Hypothalamus (tissue), 51 donors: ENCODE measurements around the gene F7.

ENCODE experiments used
- DNase-seq, 51 donors: peaks; one replicate each; lab custom pipeline; 2025; lab: John Stamatoyannopoulos, UW

Gene F7

GRCh38 chr13:113129480-113129879 lies 23.9 kb downstream of the F7 start:
- DNase-seq, result no peak

- no peak for DNase-seq
These were observed 24.5 kb downstream of the F7 start for GRCh38 chr13:113129921-113130750.

GRCh38 chr13:113135281-113135760 lies 29.7 kb downstream of the F7 start:
- no peak for DNase-seq

DNA sequence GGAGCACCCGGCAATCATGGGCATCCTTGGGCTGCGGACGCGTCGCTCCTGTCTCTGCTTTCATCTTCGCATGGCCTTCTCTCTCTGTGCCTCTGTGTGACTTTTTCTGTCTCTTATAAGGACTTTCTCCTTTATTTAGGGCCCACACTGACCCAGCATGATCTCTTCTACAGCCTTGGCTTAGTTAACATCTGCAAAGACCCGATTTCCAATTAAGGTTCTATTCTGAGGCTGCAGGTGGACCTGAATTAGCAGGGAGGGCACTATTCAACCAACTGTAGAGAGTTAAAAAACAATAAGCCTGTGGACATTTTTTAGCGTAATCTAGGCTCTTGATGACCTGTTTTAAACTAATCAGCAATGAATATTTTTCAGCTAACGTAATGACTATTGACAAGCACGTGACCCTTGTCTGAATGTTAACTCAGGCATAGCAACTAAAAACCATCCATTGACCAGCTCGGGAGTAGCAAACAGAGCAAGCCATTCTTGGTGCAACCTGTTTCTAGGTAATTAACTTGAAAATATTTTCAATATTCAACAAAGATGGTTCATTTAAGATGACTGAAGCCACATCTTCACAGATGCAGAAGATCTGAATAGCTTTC lies 32.2 kb downstream of the F7 start:
- DNase-seq, result no peak

- DNase-seq, result no peak
These were observed 33.4 kb downstream of the F7 start for GRCh38 chr13:113138792-113139551.

DNA sequence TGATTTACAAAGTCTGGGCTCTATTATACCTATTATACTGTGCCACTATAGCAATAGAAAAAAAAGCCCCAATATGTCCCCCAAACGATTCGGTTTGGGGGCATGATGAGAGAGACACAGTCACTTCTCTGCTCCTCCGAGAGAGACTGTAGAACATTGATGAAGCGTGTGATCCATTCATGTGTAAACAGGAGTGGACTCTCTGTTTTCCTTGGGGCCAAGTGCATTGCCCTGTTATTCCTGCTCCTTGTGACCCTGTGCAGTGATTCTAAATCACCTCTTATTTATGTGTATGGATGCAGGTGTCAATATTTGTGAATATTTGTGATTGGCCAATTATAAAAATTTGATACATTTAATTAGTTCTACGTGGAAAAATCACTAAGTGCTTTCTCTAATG lies 34.0 kb downstream of the F7 start:
- DNase-seq, result no peak

- no peak for DNase-seq
These were observed 35.3 kb downstream of the F7 start for GRCh38 chr13:113140677-113141600.

- no peak for DNase-seq
These were observed 36.0 kb downstream of the F7 start for GRCh38 chr13:113141601-113141970.

DNA sequence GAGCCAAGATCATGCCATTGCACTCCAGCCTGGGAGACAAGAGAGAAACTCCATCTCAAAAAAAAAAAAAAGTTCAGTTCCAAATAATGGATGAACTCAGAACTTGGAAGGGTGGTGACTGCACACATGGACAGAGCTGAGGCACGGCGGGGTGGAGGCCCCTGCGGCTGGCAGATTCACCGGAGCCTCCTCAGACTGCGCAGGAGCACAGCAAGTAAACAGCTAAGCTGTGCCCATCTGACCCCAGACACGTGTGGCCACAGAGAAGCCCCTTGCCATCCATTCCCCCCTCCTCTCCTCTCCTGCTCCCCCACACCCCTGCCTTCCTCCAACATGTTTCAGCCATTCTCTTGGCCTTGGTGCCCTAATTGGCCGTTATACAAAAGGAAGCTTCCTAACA lies 37.3 kb downstream of the F7 start:
- no peak for DNase-seq

DNA sequence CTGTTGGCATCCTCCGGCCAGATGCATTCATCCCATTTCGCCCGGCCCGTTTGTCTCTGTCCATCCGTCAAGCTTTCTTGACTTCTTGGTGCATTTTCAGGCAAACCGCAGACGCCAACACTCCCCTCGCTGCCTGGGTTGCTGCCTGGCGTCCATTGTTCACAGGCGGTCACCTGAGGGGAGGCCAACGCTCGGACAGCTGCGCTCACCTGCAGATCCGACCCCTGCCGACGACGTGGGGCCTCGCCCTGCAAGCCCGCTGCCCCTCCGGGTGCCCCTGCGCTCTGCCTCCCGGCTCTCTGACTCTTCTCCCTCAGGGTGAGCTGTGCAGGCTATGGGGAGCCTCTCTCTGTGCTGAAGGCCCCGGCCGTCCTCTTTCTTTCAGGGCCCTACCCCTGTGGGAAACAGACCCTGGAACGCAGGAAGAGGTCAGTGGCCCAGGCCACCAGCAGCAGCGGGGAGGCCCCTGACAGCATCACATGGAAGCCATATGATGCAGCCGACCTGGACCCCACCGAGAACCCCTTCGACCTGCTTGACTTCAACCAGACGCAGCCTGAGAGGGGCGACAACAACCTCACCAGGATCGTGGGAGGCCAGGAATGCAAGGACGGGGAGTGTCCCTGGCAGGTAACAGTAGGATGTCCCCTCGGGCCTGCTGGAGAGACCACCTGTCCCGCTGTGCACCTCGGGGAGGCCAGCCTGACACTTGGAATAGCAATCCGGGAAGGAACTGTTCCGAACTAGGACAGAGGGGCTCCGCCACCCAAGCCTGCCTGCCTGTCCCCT lies 38.1 kb downstream of the F7 start:
- DNase-seq, result no peak

GRCh38 chr13:113144255-113144629 lies 38.7 kb downstream of the F7 start:
- no peak for DNase-seq

GRCh38 chr13:113145496-113145895 lies 39.9 kb downstream of the F7 start:
- no peak for DNase-seq

- DNase-seq, result no peak
These were observed 40.5 kb downstream of the F7 start for GRCh38 chr13:113145911-113146598.

DNA sequence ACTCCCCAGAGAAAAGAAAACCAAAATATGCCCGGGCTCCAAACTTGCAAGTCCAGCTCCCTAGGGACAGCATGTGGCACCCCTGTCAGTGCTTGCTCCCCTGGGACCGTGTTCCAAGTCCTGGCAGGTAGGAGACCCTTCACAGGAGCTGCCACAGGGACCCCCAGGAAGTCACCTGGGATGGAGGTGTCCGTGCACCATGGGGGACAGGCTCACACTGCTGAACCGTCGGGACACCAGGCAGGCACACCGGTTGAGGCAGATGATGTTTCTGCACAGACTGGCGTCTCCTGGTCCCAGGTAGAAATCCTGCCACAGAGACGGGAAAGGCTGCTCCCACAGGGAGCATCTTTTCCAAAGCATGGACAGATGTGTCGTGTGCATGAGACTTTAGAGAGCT lies 41.2 kb downstream of the F7 start:
- no peak for DNase-seq

DNA sequence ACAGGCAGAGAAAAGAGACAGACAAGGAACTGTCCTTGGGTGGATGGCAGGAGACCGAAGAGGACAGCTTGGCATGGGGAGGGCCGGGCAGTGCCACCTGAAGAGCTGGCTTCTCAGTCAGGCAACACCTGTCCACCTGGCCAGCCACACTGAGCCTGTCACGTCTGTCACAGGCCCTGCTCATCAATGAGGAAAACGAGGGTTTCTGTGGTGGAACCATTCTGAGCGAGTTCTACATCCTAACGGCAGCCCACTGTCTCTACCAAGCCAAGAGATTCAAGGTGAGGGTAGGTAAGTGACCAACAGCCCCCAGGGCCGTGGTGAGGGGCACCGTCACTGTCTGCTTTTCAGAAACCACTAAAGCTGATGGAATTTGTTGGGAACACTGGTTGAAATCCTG lies 41.6 kb downstream of the F7 start:
- DNase-seq, result no peak

- no peak for DNase-seq
These were observed 42.8 kb downstream of the F7 start for GRCh38 chr13:113148407-113148806.

DNA sequence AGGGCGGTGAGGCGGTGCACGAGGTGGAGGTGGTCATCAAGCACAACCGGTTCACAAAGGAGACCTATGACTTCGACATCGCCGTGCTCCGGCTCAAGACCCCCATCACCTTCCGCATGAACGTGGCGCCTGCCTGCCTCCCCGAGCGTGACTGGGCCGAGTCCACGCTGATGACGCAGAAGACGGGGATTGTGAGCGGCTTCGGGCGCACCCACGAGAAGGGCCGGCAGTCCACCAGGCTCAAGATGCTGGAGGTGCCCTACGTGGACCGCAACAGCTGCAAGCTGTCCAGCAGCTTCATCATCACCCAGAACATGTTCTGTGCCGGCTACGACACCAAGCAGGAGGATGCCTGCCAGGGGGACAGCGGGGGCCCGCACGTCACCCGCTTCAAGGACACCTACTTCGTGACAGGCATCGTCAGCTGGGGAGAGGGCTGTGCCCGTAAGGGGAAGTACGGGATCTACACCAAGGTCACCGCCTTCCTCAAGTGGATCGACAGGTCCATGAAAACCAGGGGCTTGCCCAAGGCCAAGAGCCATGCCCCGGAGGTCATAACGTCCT lies 43.4 kb downstream of the F7 start:
- no peak for DNase-seq

DNA sequence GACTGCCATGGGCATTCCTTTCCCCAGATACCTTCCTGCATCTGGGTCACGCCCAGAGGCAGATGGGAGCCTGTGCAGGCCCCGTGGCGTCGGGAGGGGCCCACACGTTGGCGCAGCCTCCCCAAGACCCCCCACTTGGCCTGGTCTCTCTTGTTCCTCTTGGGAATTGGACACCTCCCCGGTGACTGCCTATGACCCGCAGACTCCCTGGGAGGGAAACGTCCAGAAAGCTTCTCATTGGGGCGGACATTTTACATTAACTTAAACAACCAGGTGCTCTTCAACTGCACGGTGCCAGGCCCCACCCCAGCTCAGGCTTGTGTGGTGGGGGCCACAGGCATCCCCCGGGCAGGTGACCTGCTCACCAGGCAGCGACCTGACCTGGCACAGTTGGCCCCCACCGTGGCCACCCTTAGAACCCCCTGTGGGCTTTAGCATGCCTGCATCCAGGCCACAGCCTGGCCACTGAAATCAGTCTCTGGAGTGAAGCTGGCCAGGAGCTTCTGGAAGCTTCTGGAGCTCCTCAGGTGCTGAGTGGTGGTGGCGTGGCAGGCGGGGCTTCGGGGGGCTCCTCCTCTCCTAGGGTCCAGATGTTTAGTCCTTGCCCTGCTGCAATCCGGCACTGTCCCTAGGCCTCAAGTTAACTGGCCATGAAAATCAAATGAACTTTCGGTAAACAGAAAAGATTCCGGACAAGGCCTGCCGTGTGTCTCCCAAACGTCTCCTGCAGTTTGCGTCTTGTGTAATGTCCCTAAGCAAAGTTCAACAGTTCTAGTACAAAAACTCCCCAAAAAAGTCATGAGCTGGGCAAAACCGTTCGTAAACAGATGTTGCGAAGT lies 44.3 kb downstream of the F7 start:
- DNase-seq, result no peak
